ELR (cell line): ENCODE results near the gene GNAQ.

Experiments
- DNase-seq: peaks from one replicate; pipeline ENCODE4 v3.0.0-alpha.2; 2015; ENCODE audit warnings: low read depth

GNAQ gene

DNA sequence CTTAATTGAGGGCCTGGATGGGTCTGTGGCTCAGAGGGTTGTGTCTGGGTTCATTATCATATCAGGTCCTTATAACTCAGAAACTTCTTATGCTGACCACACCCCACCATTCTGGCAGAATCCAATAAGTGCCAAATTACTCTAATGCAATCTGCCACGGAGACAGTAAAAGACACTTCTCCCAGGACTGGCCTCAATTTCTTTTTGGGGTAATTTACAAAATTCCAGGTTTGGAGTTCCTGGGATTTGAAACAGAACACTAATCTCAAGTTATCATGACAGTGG lies 187.8 kb downstream of the GNAQ start:
- no peak for DNase-seq

DNA sequence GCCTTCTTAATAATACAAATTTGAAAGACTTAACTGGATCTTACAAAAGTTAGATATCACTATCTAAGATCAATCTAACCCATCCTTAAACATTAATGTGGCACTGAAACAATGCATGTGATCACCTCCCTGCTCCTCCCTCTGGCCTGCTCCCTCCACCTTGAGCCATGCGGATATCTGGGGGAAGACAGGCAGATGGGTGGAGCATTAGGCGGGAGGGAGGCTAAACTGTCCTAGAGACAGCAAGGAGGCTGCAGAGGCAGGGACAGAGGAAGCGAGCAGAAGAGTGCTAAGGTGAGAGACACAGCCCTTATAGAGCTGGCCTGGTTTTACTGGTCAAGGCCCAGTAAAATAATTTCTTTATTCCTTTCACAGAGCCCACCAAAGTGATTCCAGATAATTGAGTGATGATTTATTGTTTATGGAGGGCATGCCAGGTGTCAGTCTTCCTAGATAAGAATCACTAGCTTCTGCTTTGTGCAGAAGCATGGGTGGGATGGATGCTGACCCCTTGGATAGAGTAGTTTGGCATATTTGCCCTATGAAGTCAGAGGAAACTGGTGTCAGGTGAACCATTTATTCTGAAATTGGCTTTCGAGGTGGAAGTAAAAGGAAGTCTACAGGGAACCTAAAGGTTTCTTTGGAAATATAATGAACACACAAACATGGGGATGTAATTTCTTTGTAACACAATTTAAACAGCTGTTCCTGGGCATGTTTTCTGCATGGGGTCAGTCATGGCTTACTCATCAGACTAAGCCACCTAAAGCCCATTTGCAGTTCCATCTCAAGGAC lies 188.3 kb downstream of the GNAQ start:
- DNase-seq: no peak

DNA sequence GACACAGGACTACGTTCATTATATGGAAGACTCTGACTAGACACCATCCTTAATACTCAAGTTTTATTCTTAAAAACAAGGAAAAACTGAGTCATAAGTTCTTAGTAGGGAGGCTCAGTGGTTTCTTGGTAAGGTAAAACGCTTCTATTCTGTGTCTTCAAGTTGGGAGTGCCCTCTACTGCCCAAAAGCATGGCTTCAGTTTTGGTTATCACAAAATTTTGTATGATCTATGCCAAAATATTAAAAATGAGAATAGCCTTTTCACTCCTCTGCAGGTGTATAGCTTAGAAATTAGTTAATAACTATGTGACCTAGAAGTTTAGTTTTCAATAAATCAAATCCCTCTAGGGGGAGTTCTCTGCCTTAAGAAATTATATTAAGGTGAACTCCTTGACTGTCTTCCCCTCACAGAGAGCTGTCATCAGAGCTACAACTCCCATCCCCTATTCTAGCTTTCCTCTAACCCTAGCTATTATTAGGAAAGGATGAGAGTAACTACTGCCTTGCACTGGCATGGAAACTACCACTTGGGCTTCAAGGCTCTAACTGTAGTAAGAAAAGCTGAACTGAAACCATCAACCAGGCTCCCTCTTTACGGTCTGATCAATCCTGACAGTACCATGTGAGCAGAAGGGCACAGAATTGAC lies 189.7 kb downstream of the GNAQ start:
- DNase-seq: peak; percentile 32

- DNase-seq: peak; percentile 51
Measured at GRCh38 chr9:77839459-77840140, 192.0 kb downstream of the GNAQ start.

GRCh38 chr9:77838986-77839385 lies 192.6 kb downstream of the GNAQ start:
- no peak for DNase-seq

DNA sequence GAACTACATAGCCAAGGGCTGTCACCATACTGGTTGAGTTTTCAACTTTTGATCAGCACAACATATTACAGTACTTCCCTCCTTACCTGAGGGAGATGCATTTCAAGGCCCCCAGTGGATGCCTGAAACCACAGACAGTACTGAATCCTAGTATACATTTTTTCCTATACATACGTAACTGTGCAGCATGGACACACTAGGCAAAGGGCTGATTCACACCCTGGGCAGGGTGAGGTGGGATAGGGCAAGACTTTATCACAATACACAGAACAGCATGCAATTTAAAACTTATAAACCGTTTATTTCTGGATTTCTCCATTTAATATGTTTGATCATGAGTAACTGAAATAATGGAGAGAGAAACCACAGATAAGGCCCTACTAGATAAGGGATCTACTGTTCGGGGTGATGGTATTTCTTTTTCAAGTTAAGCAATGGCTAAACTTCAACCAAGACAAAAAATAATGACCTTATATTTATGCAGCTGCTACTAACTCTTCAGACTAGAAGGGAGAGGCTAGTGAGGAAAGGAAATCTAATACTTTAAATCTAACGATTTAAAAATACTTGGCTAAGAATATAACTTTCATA lies 196.6 kb downstream of the GNAQ start:
- no peak for DNase-seq

DNA sequence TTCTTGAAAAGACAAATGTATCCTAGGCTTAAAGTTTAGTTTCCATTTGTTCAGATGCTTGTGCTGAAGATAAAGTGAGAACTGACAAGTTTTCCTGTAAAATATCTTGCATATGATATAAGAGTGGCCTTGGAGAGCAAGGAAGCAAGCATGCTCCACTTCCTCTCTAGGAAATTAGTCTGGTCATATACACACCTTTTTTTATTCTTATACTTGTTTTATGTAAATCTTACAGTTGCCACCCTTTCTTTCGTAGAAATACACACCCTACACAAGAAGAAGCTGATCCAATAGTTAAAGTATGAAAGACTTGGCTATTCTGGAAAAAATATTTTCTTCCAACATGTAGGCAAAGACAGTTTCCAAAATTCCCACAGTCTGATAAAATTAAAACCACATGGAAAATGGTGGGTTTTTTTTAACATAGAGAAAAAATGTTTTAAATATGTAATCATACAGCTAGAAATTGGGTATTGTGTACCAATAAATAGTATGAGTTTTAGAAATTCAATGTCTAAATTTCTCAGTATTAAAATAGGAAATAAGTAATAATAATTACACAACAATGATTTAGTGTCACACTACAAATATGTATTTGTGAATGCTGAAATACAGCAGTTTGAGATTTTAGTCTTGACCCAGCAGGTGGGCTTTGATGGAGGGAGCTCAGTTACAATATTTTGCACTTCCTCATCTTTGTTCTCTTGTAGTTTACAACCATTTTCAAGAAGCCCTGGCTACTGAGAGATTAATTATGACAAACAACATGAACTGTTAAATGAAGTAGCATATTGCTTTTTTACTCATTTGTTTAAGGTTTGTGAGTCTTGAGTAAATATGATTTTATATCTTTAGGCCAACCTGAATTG lies 197.8 kb downstream of the GNAQ start:
- DNase-seq: no peak

- no peak for DNase-seq
Measured at GRCh38 chr9:77832639-77833038, 199.0 kb downstream of the GNAQ start.

- DNase-seq: no peak
Measured at GRCh38 chr9:77831781-77832180, 199.8 kb downstream of the GNAQ start.

GRCh38 chr9:77830618-77831285 lies 200.9 kb downstream of the GNAQ start:
- DNase-seq: no peak

GRCh38 chr9:77829420-77829819 lies 202.2 kb downstream of the GNAQ start:
- no peak for DNase-seq

GRCh38 chr9:77827104-77827784 lies 204.4 kb downstream of the GNAQ start:
- no peak for DNase-seq

- DNase-seq: no peak
Measured at GRCh38 chr9:77826621-77827020, 205.0 kb downstream of the GNAQ start.

- no peak for DNase-seq
Measured at GRCh38 chr9:77826116-77826515, 205.5 kb downstream of the GNAQ start.

GRCh38 chr9:77825361-77825760 lies 206.2 kb downstream of the GNAQ start:
- no peak for DNase-seq

GRCh38 chr9:77820293-77820954 lies 211.2 kb downstream of the GNAQ start:
- DNase-seq: peak; percentile 93

DNA sequence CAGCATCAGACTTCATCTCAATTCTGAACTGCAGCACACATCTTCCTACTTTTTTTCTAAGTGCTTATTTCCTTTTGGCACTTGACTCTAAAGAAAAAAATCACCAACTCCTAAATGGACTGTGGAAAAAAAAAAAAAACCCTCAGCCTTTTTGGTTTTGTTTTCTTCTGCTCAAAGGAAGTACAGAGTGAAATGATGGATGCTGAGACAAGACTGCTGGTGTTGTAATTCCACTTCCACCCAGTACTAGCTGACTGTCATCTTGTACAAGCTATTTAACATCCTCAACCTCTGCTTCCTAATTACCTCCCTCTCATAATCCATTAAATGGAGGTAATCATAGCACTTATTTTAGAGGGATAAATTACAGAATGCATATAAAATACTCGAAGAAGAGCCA lies 212.0 kb downstream of the GNAQ start:
- peak; percentile 43 for DNase-seq

GRCh38 chr9:77817590-77818311 lies 213.9 kb downstream of the GNAQ start:
- DNase-seq: no peak

DNA sequence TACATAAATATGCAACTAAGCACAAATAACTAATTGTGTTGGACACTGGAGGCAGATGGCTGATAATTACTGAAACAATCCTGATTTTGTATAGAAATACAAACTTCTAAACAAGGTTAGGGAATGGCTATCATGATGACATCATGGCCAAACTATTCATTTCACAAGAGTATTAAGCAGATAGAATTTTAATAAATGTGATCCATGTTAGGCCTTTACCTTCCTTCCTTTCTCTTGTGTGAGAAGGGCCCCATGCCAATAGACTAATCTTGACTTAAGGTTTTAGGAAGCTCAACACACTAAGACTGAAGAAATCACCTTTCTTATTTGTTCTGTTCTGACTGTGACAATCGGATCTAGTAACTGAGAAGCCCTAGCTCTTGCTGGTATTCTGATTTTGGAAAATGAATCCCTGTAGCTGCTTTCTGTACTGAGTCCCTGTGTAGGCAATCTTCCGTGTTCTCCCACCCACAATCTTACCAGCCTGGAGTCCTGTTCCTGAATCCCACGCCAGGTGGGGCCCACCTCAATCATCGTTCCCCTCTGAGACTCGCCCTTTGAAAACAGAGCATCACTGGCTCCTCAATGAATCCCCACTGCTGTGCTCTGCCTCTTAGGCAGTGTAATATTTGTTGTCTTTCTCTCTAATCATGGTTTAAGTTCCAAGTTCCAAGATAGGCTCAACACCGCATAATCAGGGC lies 214.8 kb downstream of the GNAQ start:
- no peak for DNase-seq
